ENCODE measurements around the gene HOXB13.

Gene HOXB13

DNA sequence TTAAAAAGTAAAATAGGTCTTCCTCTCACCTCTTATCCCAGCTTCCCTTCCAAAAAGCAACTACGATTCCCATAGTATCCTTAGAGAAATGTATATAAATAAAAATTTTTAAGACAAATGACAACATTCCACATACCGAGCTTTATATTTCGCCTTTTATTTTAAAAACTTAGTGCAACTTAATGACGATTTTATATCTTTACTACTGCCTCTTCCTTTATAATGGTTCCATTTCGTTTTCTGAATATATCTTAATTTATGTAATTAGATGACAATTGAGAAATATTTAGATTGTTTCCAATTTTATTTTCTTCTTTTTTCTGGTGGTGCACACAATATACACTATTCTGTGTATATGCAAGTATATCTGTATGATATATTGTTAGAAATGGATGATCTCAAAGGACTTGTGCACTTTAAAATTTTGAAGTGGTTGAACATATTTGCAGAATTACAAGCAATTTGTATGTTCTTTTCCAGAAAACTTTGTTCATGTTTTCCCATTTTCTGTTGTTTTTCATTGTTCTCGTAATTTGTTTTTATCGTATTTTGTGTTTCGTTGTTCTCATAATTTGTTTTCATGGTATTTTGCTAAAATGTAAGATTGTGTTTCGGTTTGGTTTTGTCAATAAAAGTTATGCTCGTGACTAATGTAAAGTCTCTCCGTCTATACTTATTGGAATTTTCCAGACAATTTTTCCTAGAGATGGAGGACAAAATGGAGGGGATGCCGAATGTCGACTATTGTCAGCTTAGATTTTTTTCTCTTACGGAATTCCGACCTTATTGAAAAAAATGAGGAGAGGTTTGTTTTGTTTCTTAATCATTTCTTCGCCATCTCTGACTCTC is 20.4 kb upstream of the HOXB13 start:
- H3K4me2 ChIP-seq (ENCODE audit: low read depth, low read length, poor library complexity, severe bottlenecking): no peak overlapping the region
- H4K20me1 ChIP-seq (ENCODE audit: insufficient read depth, low read length, poor library complexity, severe bottlenecking): no peaks in the 10 kb centered on the region
- TF ChIP-seq, protein P1, sequence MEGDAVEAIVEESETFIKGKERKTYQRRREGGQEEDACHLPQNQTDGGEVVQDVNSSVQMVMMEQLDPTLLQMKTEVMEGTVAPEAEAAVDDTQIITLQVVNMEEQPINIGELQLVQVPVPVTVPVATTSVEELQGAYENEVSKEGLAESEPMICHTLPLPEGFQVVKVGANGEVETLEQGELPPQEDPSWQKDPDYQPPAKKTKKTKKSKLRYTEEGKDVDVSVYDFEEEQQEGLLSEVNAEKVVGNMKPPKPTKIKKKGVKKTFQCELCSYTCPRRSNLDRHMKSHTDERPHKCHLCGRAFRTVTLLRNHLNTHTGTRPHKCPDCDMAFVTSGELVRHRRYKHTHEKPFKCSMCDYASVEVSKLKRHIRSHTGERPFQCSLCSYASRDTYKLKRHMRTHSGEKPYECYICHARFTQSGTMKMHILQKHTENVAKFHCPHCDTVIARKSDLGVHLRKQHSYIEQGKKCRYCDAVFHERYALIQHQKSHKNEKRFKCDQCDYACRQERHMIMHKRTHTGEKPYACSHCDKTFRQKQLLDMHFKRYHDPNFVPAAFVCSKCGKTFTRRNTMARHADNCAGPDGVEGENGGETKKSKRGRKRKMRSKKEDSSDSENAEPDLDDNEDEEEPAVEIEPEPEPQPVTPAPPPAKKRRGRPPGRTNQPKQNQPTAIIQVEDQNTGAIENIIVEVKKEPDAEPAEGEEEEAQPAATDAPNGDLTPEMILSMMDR (conservative IDR thresholded peaks at IDR 0.05; ENCODE audit: low read length): no peak
- TF ChIP-seq EZH2phosphoT487 (IDR thresholded peaks at IDR 0.05; ENCODE audit: borderline replicate concordance): no peak
- no peaks in the 10 kb centered on the region for H3K4me1 ChIP-seq (ENCODE audit: insufficient read depth, low read length, poor library complexity, severe bottlenecking)
- H3K9me3 ChIP-seq (ENCODE audit: insufficient read depth, low read depth, low read length): no peaks in the 10 kb centered on the region
- peaks cover 2% of the 10 kb centered on the region for H3K27me3 ChIP-seq (ENCODE audit: insufficient read depth, low read length, poor library complexity, severe bottlenecking)
- no peak overlapping the region for H3K4me3 ChIP-seq (ENCODE audit: low read length, poor library complexity, severe bottlenecking)
- no peaks in the 10 kb centered on the region for H3K79me2 ChIP-seq (ENCODE audit: insufficient read depth, low read length)
- no peak overlapping the region for H3K9ac ChIP-seq (ENCODE audit: low read depth, low read length, poor library complexity, severe bottlenecking)
- H3K9me2 ChIP-seq (replicated peaks; ENCODE audit: low read depth, low read length): no peaks in the 10 kb centered on the region
- no peaks in the 10 kb centered on the region for H3K36me3 ChIP-seq (ENCODE audit: insufficient read depth, low read length)
- H3F3A ChIP-seq (ENCODE audit: low read depth): no peaks in the 10 kb centered on the region
- no peak overlapping the region for H2AFZ ChIP-seq (ENCODE audit: low read length)

DNA sequence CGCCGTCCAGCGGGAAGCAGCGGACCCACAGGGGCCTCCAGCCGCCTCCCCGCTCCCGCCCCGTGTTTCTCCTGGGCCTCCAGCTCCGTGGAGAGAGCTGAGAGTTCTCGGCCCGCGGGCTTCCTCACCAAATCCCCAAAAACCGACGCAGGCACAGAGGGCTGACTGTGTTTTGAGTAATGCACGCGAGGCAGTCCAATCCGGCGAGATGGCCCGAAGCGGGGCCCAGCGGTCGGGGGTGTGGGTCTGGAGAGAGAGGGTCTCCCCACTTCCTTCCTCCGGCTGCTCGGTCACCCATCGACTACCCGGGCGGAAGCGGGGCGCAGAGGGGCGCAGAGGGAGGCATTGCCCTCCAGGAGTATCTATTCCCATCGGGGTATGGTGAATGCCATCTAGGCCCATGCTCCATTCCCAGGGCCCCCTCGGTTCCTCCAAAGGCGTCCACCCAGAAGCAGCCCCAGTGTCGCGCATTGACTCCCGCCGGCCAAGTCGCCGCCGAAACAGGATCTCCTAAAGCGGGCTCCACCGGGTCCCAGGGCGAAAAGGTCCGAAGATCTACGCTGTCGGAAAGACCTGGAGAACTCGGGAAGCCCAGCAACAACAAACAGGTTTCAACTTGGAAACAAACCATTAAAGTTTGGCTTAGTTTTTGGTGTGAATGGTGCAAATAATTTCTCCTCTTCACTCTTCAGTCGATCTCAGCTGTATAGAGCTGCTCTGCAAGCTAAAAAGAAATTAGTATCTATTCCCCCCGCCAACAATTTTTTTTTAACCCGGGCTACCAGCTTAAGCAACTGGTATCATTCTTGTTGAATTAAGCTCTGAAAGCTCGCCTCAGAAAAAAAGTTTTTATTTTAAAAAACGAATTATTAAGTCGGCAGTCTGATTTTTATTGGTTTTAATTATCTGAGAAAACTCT is 19.2 kb upstream of the HOXB13 start:
- Histone ChIP-seq H3K79me2 (ENCODE audit: insufficient read depth, low read length) (no peaks in the 10 kb centered on the region), H3K4me3 (ENCODE audit: low read length, poor library complexity, severe bottlenecking) (no peak overlapping the region), H3K4me2 (ENCODE audit: low read depth, low read length, poor library complexity, severe bottlenecking) (no peak overlapping the region), H3K9ac (ENCODE audit: low read depth, low read length, poor library complexity, severe bottlenecking) (no peak overlapping the region), H4K20me1 (ENCODE audit: insufficient read depth, low read length, poor library complexity, severe bottlenecking) (no peaks in the 10 kb centered on the region), H3K9me2 (replicated peaks; ENCODE audit: low read depth, low read length) (no peaks in the 10 kb centered on the region), H3K36me3 (ENCODE audit: insufficient read depth, low read length) (no peaks in the 10 kb centered on the region), H3F3A (ENCODE audit: low read depth) (no peaks in the 10 kb centered on the region), H3K9me3 (ENCODE audit: insufficient read depth, low read depth, low read length) (no peaks in the 10 kb centered on the region), H2AFZ (ENCODE audit: low read length) (no peak overlapping the region), H3K27me3 (ENCODE audit: insufficient read depth, low read length, poor library complexity, severe bottlenecking) (no peaks in the 10 kb centered on the region), H3K4me1 (ENCODE audit: insufficient read depth, low read length, poor library complexity, severe bottlenecking) (no peaks in the 10 kb centered on the region)
- no peak for TF ChIP-seq EZH2phosphoT487 (IDR thresholded peaks at IDR 0.05; ENCODE audit: borderline replicate concordance)
- TF ChIP-seq, protein P1 (conservative IDR thresholded peaks at IDR 0.05; ENCODE audit: low read length): no peak

DNA sequence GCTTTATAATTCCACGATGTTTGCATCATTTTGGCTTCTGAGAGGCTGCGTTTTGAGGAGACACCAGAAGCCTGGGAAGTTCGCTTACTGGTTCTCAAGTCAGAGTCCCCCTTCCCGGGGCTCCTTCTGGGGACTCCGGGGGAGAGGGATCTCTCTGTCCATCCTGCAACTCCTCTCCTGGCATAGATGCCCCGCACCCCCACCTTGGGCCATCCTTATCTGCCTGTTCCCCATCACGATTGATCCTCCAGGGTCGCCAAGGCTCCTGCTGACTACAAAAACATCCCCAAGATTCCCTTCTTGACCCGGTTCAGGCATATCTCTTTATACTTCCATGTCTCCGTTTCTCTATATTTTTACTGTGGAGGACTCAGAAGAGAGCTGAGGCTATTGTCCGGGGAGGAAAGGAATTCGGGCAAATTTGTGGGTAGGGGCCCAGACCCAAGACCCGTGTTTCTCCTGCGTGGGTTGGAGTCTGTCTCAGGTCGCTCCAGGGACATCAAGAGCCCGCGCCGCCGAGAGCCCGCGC is 18.4 kb upstream of the HOXB13 start:
- Histone ChIP-seq H3K79me2 (ENCODE audit: insufficient read depth, low read length) (no peaks in the 10 kb centered on the region), H3K4me1 (ENCODE audit: insufficient read depth, low read length, poor library complexity, severe bottlenecking) (no peaks in the 10 kb centered on the region), H3K4me3 (ENCODE audit: low read length, poor library complexity, severe bottlenecking) (no peak overlapping the region), H3F3A (ENCODE audit: low read depth) (no peaks in the 10 kb centered on the region), H3K9ac (ENCODE audit: low read depth, low read length, poor library complexity, severe bottlenecking) (no peak overlapping the region), H3K9me2 (replicated peaks; ENCODE audit: low read depth, low read length) (no peaks in the 10 kb centered on the region), H2AFZ (ENCODE audit: low read length) (no peak overlapping the region), H4K20me1 (ENCODE audit: insufficient read depth, low read length, poor library complexity, severe bottlenecking) (no peaks in the 10 kb centered on the region), H3K4me2 (ENCODE audit: low read depth, low read length, poor library complexity, severe bottlenecking) (no peak overlapping the region), H3K36me3 (ENCODE audit: insufficient read depth, low read length) (no peaks in the 10 kb centered on the region), H3K27me3 (ENCODE audit: insufficient read depth, low read length, poor library complexity, severe bottlenecking) (no peaks in the 10 kb centered on the region), H3K9me3 (ENCODE audit: insufficient read depth, low read depth, low read length) (no peaks in the 10 kb centered on the region)
- no peak for TF ChIP-seq EZH2phosphoT487 (IDR thresholded peaks at IDR 0.05; ENCODE audit: borderline replicate concordance)
- TF ChIP-seq, protein P1 (conservative IDR thresholded peaks at IDR 0.05; ENCODE audit: low read length): no peak

Data from Loucy (cell line).